ENCODE results near the gene PARP9. TPM values are rescaled to one million over a fixed set of nuclear protein-coding genes. Genes with fewer than 3 reads are reported as not detected.
"Not testable (repeated sequence)": the region's sequence is repeated elsewhere in the genome, so short reads cannot be mapped to it uniquely, and the experiment has no call there.

The PARP9 gene
- total and polyA plus RNA-seq, 2 donors = 24.1 to 30.1 TPM

DNA sequence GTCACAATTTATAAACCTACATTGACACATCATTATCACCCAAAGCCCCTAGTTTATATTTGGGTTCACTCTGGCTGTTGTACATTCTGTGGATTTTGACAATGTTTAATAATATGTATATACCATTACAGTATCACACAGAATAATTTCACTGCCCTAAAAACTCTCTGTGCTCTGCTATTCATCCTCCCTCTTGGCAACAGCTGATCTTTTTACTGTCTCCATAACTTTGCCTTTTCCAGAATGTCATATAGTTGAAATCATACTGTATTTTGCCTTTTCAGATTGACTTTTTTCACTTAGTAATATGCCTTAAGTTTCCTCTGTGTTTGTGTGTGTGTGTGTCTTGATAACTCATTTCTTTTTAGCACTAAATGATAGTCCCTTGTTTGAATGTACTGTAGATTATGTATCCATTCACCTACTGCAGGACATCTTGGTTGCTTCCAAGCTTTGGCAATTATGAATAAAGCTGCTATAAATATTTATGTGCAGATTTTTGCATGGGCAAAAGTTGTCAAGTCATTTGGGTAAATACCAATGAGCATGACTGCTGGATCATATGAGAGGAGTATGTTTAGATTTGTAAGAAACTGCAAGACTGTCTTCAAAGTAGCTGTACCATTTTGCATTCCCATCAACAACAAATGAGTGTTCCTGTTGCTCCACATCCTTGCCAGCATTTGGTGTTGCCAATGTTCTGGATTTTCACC is 22.8 kb upstream of the PARP9 start:
- Histone ChIP-seq H3K4me3 (ENCODE audit: low read depth, low read length) (no peak overlapping the region), H3K4me1 (ENCODE audit: insufficient read depth) (no peaks in the 10 kb centered on the region), H3K27ac (ENCODE audit: low read depth) (no peak overlapping the region), H3K36me3 (ENCODE audit: insufficient read depth) (no peaks in the 10 kb centered on the region)
- no peak for DNase-seq (ENCODE audit: extremely low spot score)

DNA sequence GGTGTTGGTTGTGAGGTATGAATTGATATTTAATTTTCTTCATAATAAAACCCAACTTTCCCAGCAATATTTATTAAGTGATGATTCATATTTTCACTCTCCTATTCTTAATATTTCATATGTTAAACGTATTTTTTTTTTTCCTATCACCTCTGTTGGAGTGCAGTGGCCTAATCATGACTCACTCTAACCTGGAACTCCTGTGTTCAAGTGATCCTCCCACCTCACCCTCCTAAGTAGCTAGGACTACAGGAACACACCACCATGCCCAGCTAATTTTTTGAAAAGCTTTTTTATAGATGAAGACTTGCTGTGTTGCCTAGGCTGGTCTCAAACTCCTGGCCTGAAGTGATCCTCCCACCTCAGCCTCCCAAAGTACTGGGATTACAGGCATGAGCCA is 22.0 kb upstream of the PARP9 start:
- DNase-seq (ENCODE audit: extremely low spot score) = no peak
- Histone ChIP-seq H3K4me1 (ENCODE audit: insufficient read depth) (no peaks in the 10 kb centered on the region), H3K27ac (ENCODE audit: low read depth) (no peak overlapping the region), H3K4me3 (ENCODE audit: low read depth, low read length) (no peak overlapping the region), H3K36me3 (ENCODE audit: insufficient read depth) (no peaks in the 10 kb centered on the region)
- 49% methylated on average over 1 of the region's 1 CpG for WGBS

DNA sequence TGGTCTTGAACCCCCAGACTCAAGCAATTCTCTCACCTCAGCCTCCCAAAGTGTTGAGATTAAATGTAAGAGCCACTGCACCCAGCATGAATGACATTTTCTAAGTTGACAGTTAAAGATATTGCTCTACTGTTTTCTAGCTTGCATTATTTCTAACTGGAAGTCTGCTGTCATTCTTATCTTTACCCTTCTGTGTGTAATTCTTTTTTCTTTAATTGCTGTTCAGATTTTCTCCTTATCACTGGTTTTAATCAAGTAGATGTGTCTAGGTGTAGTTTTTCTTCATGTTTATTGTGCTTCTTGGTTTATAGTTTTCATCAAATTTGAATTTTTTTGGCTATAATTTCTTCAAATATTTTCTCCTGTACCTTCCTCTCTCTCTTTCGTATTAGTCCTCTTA is 18.3 kb upstream of the PARP9 start:
- Histone ChIP-seq H3K36me3 (ENCODE audit: insufficient read depth) (no peaks in the 10 kb centered on the region), H3K4me3 (ENCODE audit: low read depth, low read length) (no peak overlapping the region), H3K27ac (ENCODE audit: low read depth) (no peak overlapping the region), H3K4me1 (ENCODE audit: insufficient read depth) (no peaks in the 10 kb centered on the region)
- DNase-seq (ENCODE audit: extremely low spot score) = no peak
- WGBS = 92% methylated on average over 1 of the region's 1 CpG

DNA sequence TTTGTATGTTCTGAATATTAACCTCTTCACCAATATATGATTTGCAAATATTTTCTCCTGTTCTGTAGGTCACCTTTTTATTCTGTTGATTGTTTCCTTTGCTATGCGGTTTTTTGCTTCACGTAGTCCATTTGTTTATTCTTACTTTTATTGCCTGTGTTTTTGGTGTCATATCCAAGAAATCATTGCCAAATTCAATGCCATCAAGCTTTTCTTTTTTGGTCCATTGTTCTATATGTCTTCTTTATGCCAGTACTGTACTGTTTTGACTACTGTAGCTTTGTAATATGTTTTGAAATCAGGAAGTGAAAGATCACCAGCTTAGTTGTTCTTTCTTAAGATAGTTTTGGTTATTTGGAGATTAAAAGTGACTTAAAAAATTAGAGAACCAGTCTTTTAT is 17.5 kb upstream of the PARP9 start:
- Histone ChIP-seq H3K27ac (ENCODE audit: low read depth) (no peak overlapping the region), H3K4me1 (ENCODE audit: insufficient read depth) (no peaks in the 10 kb centered on the region), H3K4me3 (ENCODE audit: low read depth, low read length) (no peak overlapping the region), H3K36me3 (ENCODE audit: insufficient read depth) (no peaks in the 10 kb centered on the region)
- WGBS = 92% methylated on average over 2 of the region's 2 CpGs
- DNase-seq (ENCODE audit: extremely low spot score) = no peak

DNA sequence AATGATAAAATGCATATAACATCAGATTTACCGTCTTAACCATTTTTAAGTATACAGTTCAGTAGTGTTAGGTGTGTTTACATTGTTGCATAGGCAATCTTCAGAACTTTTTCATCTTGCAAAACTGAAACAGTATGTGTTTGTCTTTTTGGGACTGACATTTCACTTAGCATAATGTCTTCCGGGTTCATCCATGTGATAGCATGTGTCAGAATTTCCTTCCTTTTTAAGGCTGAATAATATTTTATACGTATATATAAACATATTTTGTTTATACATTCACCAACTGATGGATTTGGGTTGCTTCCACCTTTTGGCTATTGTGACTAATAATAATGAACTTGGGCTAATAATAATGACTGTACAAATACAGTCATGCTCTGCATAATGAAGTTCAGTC is 16.4 kb upstream of the PARP9 start:
- Histone ChIP-seq H3K27ac (ENCODE audit: low read depth) (no peak overlapping the region), H3K4me1 (ENCODE audit: insufficient read depth) (no peaks in the 10 kb centered on the region), H3K36me3 (ENCODE audit: insufficient read depth) (no peaks in the 10 kb centered on the region), H3K4me3 (ENCODE audit: low read depth, low read length) (no peak overlapping the region)
- DNase-seq (ENCODE audit: extremely low spot score) = no peak
- WGBS = 59% methylated on average over 3 of the region's 3 CpGs

DNA sequence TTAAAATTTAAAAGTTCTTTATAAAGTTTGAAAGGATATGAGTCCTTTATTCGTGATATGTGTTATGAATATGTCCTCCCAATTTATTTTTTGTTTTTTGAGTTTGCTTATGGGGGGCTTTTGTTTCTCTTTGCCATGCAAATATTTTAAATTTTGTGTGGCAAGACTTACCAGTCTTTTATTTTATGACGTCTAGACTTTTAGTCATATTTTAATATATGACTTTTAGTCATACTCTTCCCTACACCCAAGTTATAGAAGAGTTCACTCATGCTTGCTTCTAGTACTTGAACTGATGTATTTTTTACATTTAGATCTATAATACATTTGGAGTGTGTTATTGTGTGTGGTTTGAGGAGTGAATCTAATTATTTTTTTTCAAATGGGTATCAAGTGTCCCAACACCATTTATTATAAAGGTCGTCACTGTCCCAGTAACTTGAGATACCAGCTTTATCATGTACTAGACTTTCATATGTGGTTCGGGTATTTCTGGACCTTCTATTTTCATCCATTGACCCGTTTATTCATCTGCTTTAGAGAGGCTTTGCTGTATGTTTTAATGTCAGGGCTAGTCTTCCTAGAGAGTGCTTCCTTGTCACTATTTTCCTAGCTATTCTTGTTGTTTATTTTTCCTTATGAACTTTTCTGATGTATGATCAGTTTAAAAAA is 14.1 kb upstream of the PARP9 start:
- H3K36me3 ChIP-seq (ENCODE audit: insufficient read depth) = no peaks in the 10 kb centered on the region
- 51% methylated on average over 5 of the region's 5 CpGs for WGBS
- peak overlapping the region; percentile 45 for H3K4me3 ChIP-seq (ENCODE audit: low read depth, low read length)
- H3K4me1 ChIP-seq (ENCODE audit: insufficient read depth) = no peaks in the 10 kb centered on the region
- no peak for DNase-seq (ENCODE audit: extremely low spot score)
- no peak overlapping the region for H3K27ac ChIP-seq (ENCODE audit: low read depth)

DNA sequence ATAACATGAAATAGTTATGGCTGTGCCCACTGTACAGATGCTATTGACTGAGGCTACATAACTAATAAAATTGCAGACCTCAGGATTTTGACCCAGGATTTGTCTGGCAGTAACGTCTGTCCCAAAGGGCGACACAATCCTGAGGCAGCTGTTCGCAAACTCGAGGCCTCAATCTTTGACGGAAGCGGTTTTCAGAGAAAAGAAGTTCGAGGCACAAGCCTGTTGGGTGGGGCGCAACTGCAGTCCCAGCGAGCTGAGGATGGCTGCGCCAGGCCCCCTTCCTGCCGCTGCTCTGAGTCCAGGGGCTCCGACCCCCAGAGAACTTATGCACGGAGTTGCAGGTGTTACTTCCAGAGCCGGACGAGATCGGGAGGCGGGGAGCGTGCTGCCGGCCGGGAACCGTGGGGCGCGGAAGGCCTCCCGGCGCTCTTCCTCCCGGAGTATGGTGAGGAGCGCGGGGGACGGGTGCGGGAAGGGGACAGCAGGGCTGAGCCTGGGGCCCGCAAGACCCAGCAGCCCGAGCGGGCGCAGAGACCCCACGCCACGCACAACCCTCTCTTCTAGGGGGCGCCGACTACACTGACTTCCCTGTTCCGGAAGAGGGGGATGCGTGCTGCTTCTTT is 13.4 kb upstream of the PARP9 start, which contains the start of gene PARP15:
Gene PARP15 (plus strand): TSS at position 242 of the 623 bp plus-strand sequence. CDS start 18 bp downstream, at position 260.
- Histone ChIP-seq H3K4me3 (ENCODE audit: low read depth, low read length) (peak within 1 kb of the TSS; percentile 45), H3K4me1 (ENCODE audit: insufficient read depth) (no peaks in the 10 kb centered on the region), H3K36me3 (ENCODE audit: insufficient read depth) (no peaks in the 10 kb centered on the region), H3K27ac (ENCODE audit: low read depth) (no peak within 1 kb of the TSS)
- 5% methylated on average over 40 of the region's 40 CpGs for WGBS
- DNase-seq (ENCODE audit: extremely low spot score) = no peak

DNA sequence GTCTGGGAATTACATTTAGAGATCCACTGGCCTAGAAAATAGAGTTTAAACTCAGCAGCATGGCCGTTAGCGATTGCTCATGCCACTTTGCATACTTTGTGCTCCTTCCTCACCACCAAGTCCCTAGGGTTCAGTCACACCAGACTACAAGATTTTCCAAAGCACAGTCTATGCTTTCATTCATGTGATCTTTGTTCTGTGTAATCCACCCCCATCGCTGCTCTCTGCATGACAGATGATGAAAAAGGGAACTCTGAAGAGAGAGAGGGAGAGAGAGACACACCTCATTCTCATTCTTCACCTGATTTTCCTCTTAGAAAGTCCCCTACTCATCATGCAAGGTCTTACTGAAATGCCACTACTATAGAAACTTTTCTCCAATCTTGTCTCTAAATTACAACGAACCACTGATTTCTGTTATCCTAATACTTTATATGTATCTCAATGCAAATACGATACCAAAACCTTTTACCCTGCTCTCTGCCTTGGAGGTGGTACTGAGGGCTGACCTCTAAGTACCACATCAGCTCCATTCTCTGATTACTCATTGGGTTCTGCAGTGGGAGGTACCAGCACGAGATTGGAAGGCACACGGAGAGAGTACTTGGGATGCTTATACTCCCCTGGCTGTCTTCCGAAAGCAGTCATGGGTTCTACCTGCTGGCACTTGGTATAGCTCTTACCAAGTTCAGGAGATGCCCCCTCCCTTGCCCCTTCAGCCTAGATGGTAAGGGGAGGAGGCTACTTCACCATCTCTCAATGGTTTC is 12.3 kb upstream of the PARP9 start:
- no peak for DNase-seq (ENCODE audit: extremely low spot score)
- Histone ChIP-seq H3K27ac (ENCODE audit: low read depth) (no peak overlapping the region), H3K36me3 (ENCODE audit: insufficient read depth) (no peaks in the 10 kb centered on the region), H3K4me3 (ENCODE audit: low read depth, low read length) (no peak overlapping the region), H3K4me1 (ENCODE audit: insufficient read depth) (no peaks in the 10 kb centered on the region)
- WGBS = 71% methylated on average over 8 of the region's 8 CpGs

DNA sequence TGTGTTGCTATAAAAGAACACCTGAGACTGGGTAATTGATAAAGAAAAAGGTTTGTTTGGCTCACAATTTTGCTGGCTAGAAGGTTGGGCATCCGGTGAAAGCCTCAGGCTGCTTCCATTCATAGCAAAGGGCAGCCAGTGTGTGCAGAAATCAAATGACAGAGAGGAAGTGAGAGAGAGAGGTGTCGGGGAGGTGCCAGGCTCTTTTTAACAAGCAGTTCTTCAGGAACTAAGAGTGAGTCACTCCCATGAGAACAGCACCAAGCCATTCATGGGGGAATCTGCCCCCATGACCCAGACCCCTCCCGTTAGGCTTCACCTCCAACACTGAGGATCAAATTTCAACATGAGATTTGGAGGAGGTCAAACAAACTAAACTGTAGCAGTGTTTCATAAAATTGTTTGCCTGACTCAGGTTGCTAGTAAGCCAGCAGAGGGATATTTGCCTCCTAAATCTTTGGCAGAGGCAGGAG is 8.9 kb upstream of the PARP9 start:
- Histone ChIP-seq H3K4me3 (ENCODE audit: low read depth, low read length) (no peak overlapping the region), H3K36me3 (ENCODE audit: insufficient read depth) (no peaks in the 10 kb centered on the region)
- 54% methylated on average over 3 of the region's 3 CpGs for WGBS

DNA sequence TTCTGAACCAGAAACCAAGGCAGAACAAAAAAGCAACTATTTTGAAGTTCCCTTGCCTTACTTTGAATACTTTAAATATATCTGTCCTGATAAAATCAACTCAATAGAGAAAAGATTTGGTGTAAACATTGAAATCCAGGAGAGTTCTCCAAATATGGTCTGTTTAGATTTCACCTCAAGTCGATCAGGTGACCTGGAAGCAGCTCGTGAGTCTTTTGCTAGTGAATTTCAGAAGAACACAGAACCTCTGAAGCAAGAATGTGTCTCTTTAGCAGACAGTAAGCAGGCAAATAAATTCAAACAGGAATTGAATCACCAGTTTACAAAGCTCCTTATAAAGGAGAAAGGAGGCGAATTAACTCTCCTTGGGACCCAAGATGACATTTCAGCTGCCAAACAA is 4.7 kb upstream of the PARP9 start:
- DNase-seq (ENCODE audit: extremely low spot score) = no peak
- 38% methylated on average over 3 of the region's 3 CpGs for WGBS
- peaks cover 1% of the 10 kb centered on the region for H3K4me1 ChIP-seq (ENCODE audit: insufficient read depth)
- H3K36me3 ChIP-seq (ENCODE audit: insufficient read depth) = no peaks in the 10 kb centered on the region
- H3K4me3 ChIP-seq (ENCODE audit: low read depth, low read length) = no peak overlapping the region
- H3K27ac ChIP-seq (ENCODE audit: low read depth) = peak overlapping the region; percentile 3

More for the DNA sequence above, 8.9 kb upstream of the PARP9 start:
- Histone ChIP-seq H3K27ac (ENCODE audit: low read depth) (no peak overlapping the region), H3K4me1 (ENCODE audit: insufficient read depth) (no peaks in the 10 kb centered on the region)
- no peak for DNase-seq (ENCODE audit: extremely low spot score)

DNA sequence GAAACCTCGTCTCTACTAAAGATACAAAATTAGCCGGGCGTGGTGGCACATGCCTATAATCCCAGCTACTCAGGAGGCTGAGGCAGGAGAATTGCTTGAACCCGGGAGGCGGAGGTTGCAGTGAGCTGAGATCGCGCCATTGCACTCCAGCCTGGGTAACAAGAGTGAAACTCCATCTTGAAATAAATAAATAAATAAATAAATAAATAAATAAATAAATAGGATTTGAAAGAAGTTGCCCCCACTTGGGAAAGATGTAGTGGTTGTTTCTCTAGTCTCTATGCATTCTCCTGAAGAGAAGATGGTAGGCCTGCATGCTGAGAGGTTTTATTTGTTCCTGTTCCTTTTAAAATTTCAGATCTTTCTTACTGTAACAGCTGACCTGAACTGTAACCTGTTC is 4.0 kb upstream of the PARP9 start:
- not testable (repeated sequence) for H3K4me3 ChIP-seq (ENCODE audit: low read depth, low read length); DNase-seq (ENCODE audit: extremely low spot score); H3K4me1 ChIP-seq (ENCODE audit: insufficient read depth); H3K36me3 ChIP-seq (ENCODE audit: insufficient read depth)
- H3K27ac ChIP-seq (ENCODE audit: low read depth) = peak overlapping the region; percentile 3
- 98% methylated on average over 7 of the region's 7 CpGs for WGBS

DNA sequence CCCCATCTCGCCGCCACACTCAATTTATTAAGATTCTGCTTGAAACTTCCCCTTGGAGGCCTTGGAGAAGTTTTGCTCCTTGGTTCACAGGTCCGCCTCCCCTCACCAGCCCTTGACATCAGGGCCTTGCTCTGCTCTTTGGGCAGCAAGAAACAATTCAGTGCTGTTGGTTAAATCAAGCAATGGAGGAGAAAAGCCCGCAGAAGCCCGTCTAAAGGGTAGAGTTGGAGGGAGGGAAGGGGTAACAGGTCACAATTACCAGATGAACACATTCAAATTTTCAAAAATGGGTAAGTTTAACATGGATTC is 429 bp downstream of the PARP9 start:
- peak overlapping the region; percentile 81 for H3K4me3 ChIP-seq (ENCODE audit: low read depth, low read length)
- 34% methylated on average over 5 of the region's 5 CpGs for WGBS
- peak overlapping the region; percentile 73 for H3K27ac ChIP-seq (ENCODE audit: low read depth)
- H3K36me3 ChIP-seq (ENCODE audit: insufficient read depth) = no peaks in the 10 kb centered on the region
- DNase-seq (ENCODE audit: extremely low spot score) = no peak
- peaks cover 5% of the 10 kb centered on the region for H3K4me1 ChIP-seq (ENCODE audit: insufficient read depth)

DNA sequence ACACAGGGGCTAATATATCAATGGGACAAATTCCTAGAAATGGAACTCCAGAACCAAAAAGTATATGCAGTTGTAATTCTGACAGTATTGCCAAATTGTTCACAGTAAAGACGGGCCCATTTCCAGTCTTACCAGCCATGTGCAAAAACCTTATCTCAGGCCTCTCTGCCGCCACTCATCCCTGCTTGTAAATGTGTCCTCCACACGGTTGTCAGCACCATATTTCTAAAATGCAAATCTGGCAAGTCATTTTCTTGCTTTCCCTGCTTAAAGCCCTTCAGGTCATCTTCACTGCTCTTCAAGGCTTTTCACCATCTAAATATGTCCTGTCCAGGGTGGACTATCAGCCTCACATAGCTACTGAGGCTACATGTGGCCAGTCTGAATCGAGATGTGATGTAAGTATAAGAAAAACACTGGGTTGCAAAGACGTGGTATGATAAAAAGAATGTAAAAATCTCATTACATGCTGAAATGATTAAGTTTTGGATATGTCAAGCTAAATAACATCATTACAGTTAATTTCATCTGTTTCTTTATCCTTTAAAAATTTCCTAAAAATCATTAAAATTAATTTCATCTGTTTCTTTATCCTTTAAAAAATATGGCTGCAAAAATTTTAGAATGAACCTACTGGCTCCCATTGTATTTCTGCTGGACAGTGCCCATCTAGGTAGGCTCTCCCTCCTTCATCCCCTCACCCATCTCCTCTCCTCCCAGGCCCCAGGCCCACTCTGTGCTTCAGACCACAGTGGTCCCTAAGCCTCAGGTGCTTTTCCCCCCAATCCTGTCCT is 980 bp downstream of the PARP9 start:
- peak overlapping the region; percentile 73 for H3K27ac ChIP-seq (ENCODE audit: low read depth)
- H3K4me3 ChIP-seq (ENCODE audit: low read depth, low read length) = peak overlapping the region; percentile 81
- 60% methylated on average over 5 of the region's 5 CpGs for WGBS
- H3K4me1 ChIP-seq (ENCODE audit: insufficient read depth) = peaks cover 5% of the 10 kb centered on the region
- DNase-seq (ENCODE audit: extremely low spot score) = no peak
- H3K36me3 ChIP-seq (ENCODE audit: insufficient read depth) = no peaks in the 10 kb centered on the region
